T-helper 2 cell (primary cell): ENCODE data around the gene LAPTM4A.
"Not testable (repeated sequence)": the region's sequence is repeated elsewhere in the genome, so short reads cannot be mapped to it uniquely, and the experiment has no call there.

Source experiments
- DNase-seq, 5 experiments: peaks; one replicate each; pipeline versions ENCODE4 v3.0.0 to v3.0.0-alpha.2; 2012 to 2022
- total RNA-seq, 2 donors: gene quantifications; one replicate each; lab custom pipeline; 2026; lab: John Stamatoyannopoulos, UW

LAPTM4A gene
- total RNA-seq: 37.1 to 69.5 reads per million in 2 donors

GRCh38 chr2:20051532-20052228, at the start of gene LAPTM4A:
TSS of gene LAPTM4A (minus strand) at chr2:20051628. CDS start at chr2:20051520, 108 bp downstream.
- peak; percentile 91 to 100 (median 97) for DNase-seq

GRCh38 chr2:20100711-20101110, 49.3 kb upstream of the LAPTM4A start:
- no peak for DNase-seq

- no peak for DNase-seq
Observed at GRCh38 chr2:20099780-20100179, 48.4 kb upstream of the LAPTM4A start.

- DNase-seq: peak; percentile 39 to 80 (median 63)
Observed at GRCh38 chr2:20097889-20098714, 46.7 kb upstream of the LAPTM4A start.

- DNase-seq: no peak
Observed at GRCh38 chr2:20095469-20095868, 44.0 kb upstream of the LAPTM4A start.

- DNase-seq: no peak
Observed at GRCh38 chr2:20094955-20095354, 43.5 kb upstream of the LAPTM4A start.

GRCh38 chr2:20094142-20094755, 42.8 kb upstream of the LAPTM4A start:
- no peak for DNase-seq

GRCh38 chr2:20093263-20094141, 42.1 kb upstream of the LAPTM4A start:
- DNase-seq: no peak

GRCh38 chr2:20092901-20093235, 41.4 kb upstream of the LAPTM4A start:
- DNase-seq: no peak

GRCh38 chr2:20092226-20092900, 40.9 kb upstream of the LAPTM4A start:
- no peak for DNase-seq

- no peak for DNase-seq
Observed at GRCh38 chr2:20091305-20091991, 40.0 kb upstream of the LAPTM4A start.

- DNase-seq: no peak
Observed at GRCh38 chr2:20089715-20090464, 38.5 kb upstream of the LAPTM4A start.

- not testable (repeated sequence) for DNase-seq
Observed at GRCh38 chr2:20085909-20086308, 34.5 kb upstream of the LAPTM4A start.

- not testable (repeated sequence) for DNase-seq
Observed at GRCh38 chr2:20082812-20083211, 31.4 kb upstream of the LAPTM4A start.

- no peak for DNase-seq
Observed at GRCh38 chr2:20081841-20082240, 30.4 kb upstream of the LAPTM4A start.

- no peak for DNase-seq
Observed at GRCh38 chr2:20080839-20081415, 29.5 kb upstream of the LAPTM4A start.

GRCh38 chr2:20080428-20080827, 29.0 kb upstream of the LAPTM4A start:
- no peak for DNase-seq

GRCh38 chr2:20079546-20080115, 28.2 kb upstream of the LAPTM4A start:
- no peak for DNase-seq

GRCh38 chr2:20077411-20077940, 26.0 kb upstream of the LAPTM4A start:
- DNase-seq: no peak

- DNase-seq: no peak
Observed at GRCh38 chr2:20076757-20077156, 25.3 kb upstream of the LAPTM4A start.
